T-helper 2 cell treated with Interferon-gamma antibody and Interleukin-4, amounts not matched to agents 5 μg/mL and 100 μg/mL, for 36 hours (primary cell): ENCODE results near the gene ATP1A4.

Experiments
- DNase-seq: peaks from one replicate; pipeline ENCODE4 v3.0.0; 2021; ENCODE audit warnings: low spot score
- H3K27ac Mint-ChIP-seq: one replicate; pipeline ENCODE4 v1.8.0; 2021; ENCODE audit warnings: mild to moderate bottlenecking, mixed read lengths
- H3K27me3 Mint-ChIP-seq: one replicate; pipeline ENCODE4 v1.8.0; 2021; ENCODE audit warnings: low read depth, mixed read lengths
- H3K36me3 Mint-ChIP-seq: one replicate; pipeline ENCODE4 v1.8.0; 2021; ENCODE audit warnings: low read depth, mixed read lengths
- H3K4me1 Mint-ChIP-seq: one replicate; pipeline ENCODE4 v1.8.0; 2021; ENCODE audit warnings: low read depth, mixed read lengths
- H3K4me3 Mint-ChIP-seq: one replicate; pipeline ENCODE4 v1.8.0; 2022; ENCODE audit warnings: mild to moderate bottlenecking, moderate library complexity, mixed read lengths
- H3K9me3 Mint-ChIP-seq: one replicate; pipeline ENCODE4 v1.8.0; 2021; ENCODE audit warnings: mixed read lengths

The ATP1A4 gene

GRCh38 chr1:160144921-160145320, 6.5 kb upstream of the ATP1A4 start:
- DNase-seq, result no peak
- peaks cover 20% of the 10 kb centered on the region for H3K27me3 Mint-ChIP-seq
- no peaks in the 10 kb centered on the region for H3K9me3 Mint-ChIP-seq
- H3K4me3 Mint-ChIP-seq, result no peak overlapping the region
- H3K4me1 Mint-ChIP-seq, result no peaks in the 10 kb centered on the region
- H3K36me3 Mint-ChIP-seq, result no peaks in the 10 kb centered on the region
- no peak overlapping the region for H3K27ac Mint-ChIP-seq

GRCh38 chr1:160146107-160146506, 5.3 kb upstream of the ATP1A4 start:
- no peak for DNase-seq
- Mint-ChIP-seq H3K27me3 (peaks cover 17% of the 10 kb centered on the region), H3K27ac (no peak overlapping the region), H3K9me3 (no peaks in the 10 kb centered on the region), H3K36me3 (no peaks in the 10 kb centered on the region), H3K4me3 (no peak overlapping the region), H3K4me1 (no peaks in the 10 kb centered on the region)

GRCh38 chr1:160148121-160148520, 3.3 kb upstream of the ATP1A4 start:
- Mint-ChIP-seq H3K36me3 (no peaks in the 10 kb centered on the region), H3K4me1 (no peaks in the 10 kb centered on the region), H3K27ac (no peak overlapping the region), H3K4me3 (no peak overlapping the region), H3K27me3 (peaks cover 15% of the 10 kb centered on the region), H3K9me3 (no peaks in the 10 kb centered on the region)
- DNase-seq, result no peak

GRCh38 chr1:160149233-160149632, 2.2 kb upstream of the ATP1A4 start:
- DNase-seq, result no peak
- peaks cover 9% of the 10 kb centered on the region for H3K27me3 Mint-ChIP-seq
- no peak overlapping the region for H3K27ac Mint-ChIP-seq
- H3K4me3 Mint-ChIP-seq, result no peak overlapping the region
- no peaks in the 10 kb centered on the region for H3K4me1 Mint-ChIP-seq
- no peaks in the 10 kb centered on the region for H3K9me3 Mint-ChIP-seq
- H3K36me3 Mint-ChIP-seq, result no peaks in the 10 kb centered on the region

- Mint-ChIP-seq H3K4me3 (no peak overlapping the region), H3K27me3 (peaks cover 9% of the 10 kb centered on the region), H3K36me3 (no peaks in the 10 kb centered on the region), H3K4me1 (no peaks in the 10 kb centered on the region), H3K9me3 (no peaks in the 10 kb centered on the region), H3K27ac (no peak overlapping the region)
- no peak for DNase-seq
These were observed 1.7 kb upstream of the ATP1A4 start for GRCh38 chr1:160149716-160150115.

- H3K9me3 Mint-ChIP-seq, result no peaks in the 10 kb centered on the region
- no peaks in the 10 kb centered on the region for H3K36me3 Mint-ChIP-seq
- no peak for DNase-seq
- H3K4me1 Mint-ChIP-seq, result no peaks in the 10 kb centered on the region
- no peak overlapping the region for H3K27ac Mint-ChIP-seq
- H3K27me3 Mint-ChIP-seq, result peaks cover 4% of the 10 kb centered on the region
- no peak overlapping the region for H3K4me3 Mint-ChIP-seq
These were observed 3.4 kb downstream of the ATP1A4 start for GRCh38 chr1:160154790-160155189.

GRCh38 chr1:160156361-160156760, 5.0 kb downstream of the ATP1A4 start:
- DNase-seq, result no peak
- no peaks in the 10 kb centered on the region for H3K4me1 Mint-ChIP-seq
- H3K27me3 Mint-ChIP-seq, result peaks cover 7% of the 10 kb centered on the region
- no peaks in the 10 kb centered on the region for H3K9me3 Mint-ChIP-seq
- no peak overlapping the region for H3K4me3 Mint-ChIP-seq
- H3K36me3 Mint-ChIP-seq, result no peaks in the 10 kb centered on the region
- no peak overlapping the region for H3K27ac Mint-ChIP-seq

- H3K27ac Mint-ChIP-seq, result no peak overlapping the region
- no peak for DNase-seq
- peaks cover 8% of the 10 kb centered on the region for H3K27me3 Mint-ChIP-seq
- H3K4me3 Mint-ChIP-seq, result no peak overlapping the region
- H3K4me1 Mint-ChIP-seq, result peaks cover 6% of the 10 kb centered on the region
- H3K36me3 Mint-ChIP-seq, result no peaks in the 10 kb centered on the region
- no peaks in the 10 kb centered on the region for H3K9me3 Mint-ChIP-seq
These were observed 5.8 kb downstream of the ATP1A4 start for GRCh38 chr1:160157174-160157573.

- no peak overlapping the region for H3K27ac Mint-ChIP-seq
- no peak for DNase-seq
- H3K4me1 Mint-ChIP-seq, result peaks cover 8% of the 10 kb centered on the region
- no peaks in the 10 kb centered on the region for H3K9me3 Mint-ChIP-seq
- H3K27me3 Mint-ChIP-seq, result peaks cover 8% of the 10 kb centered on the region
- H3K4me3 Mint-ChIP-seq, result no peak overlapping the region
- H3K36me3 Mint-ChIP-seq, result no peaks in the 10 kb centered on the region
These were observed 6.6 kb downstream of the ATP1A4 start for GRCh38 chr1:160158031-160158430.

GRCh38 chr1:160158534-160158933, 7.1 kb downstream of the ATP1A4 start:
- no peak for DNase-seq
- H3K4me1 Mint-ChIP-seq, result peaks cover 8% of the 10 kb centered on the region
- H3K27me3 Mint-ChIP-seq, result peaks cover 11% of the 10 kb centered on the region
- no peaks in the 10 kb centered on the region for H3K36me3 Mint-ChIP-seq
- H3K9me3 Mint-ChIP-seq, result no peaks in the 10 kb centered on the region
- no peak overlapping the region for H3K27ac Mint-ChIP-seq
- no peak overlapping the region for H3K4me3 Mint-ChIP-seq

- H3K36me3 Mint-ChIP-seq, result no peaks in the 10 kb centered on the region
- no peak for DNase-seq
- H3K4me3 Mint-ChIP-seq, result no peak overlapping the region
- H3K27ac Mint-ChIP-seq, result no peak overlapping the region
- peaks cover 8% of the 10 kb centered on the region for H3K4me1 Mint-ChIP-seq
- peaks cover 12% of the 10 kb centered on the region for H3K27me3 Mint-ChIP-seq
- H3K9me3 Mint-ChIP-seq, result no peaks in the 10 kb centered on the region
These were observed 8.4 kb downstream of the ATP1A4 start for GRCh38 chr1:160159846-160160245.

GRCh38 chr1:160161965-160162705, 10.7 kb downstream of the ATP1A4 start:
- Mint-ChIP-seq H3K36me3 (no peaks in the 10 kb centered on the region), H3K4me3 (no peak overlapping the region), H3K27ac (no peak overlapping the region), H3K27me3 (peaks cover 20% of the 10 kb centered on the region), H3K4me1 (peaks cover 13% of the 10 kb centered on the region), H3K9me3 (no peaks in the 10 kb centered on the region)
- no peak for DNase-seq

GRCh38 chr1:160162931-160163330, 11.5 kb downstream of the ATP1A4 start:
- Mint-ChIP-seq H3K36me3 (no peaks in the 10 kb centered on the region), H3K4me1 (peaks cover 13% of the 10 kb centered on the region), H3K4me3 (no peak overlapping the region), H3K9me3 (no peaks in the 10 kb centered on the region), H3K27me3 (peaks cover 18% of the 10 kb centered on the region), H3K27ac (no peak overlapping the region)
- no peak for DNase-seq

GRCh38 chr1:160163615-160164014, 12.2 kb downstream of the ATP1A4 start:
- H3K9me3 Mint-ChIP-seq, result no peaks in the 10 kb centered on the region
- peaks cover 18% of the 10 kb centered on the region for H3K27me3 Mint-ChIP-seq
- H3K4me3 Mint-ChIP-seq, result no peak overlapping the region
- no peaks in the 10 kb centered on the region for H3K36me3 Mint-ChIP-seq
- DNase-seq, result no peak
- peaks cover 13% of the 10 kb centered on the region for H3K4me1 Mint-ChIP-seq
- H3K27ac Mint-ChIP-seq, result no peak overlapping the region

GRCh38 chr1:160164121-160164520, 12.7 kb downstream of the ATP1A4 start:
- no peaks in the 10 kb centered on the region for H3K9me3 Mint-ChIP-seq
- no peaks in the 10 kb centered on the region for H3K36me3 Mint-ChIP-seq
- DNase-seq, result no peak
- peaks cover 18% of the 10 kb centered on the region for H3K27me3 Mint-ChIP-seq
- peaks cover 14% of the 10 kb centered on the region for H3K4me1 Mint-ChIP-seq
- H3K27ac Mint-ChIP-seq, result no peak overlapping the region
- H3K4me3 Mint-ChIP-seq, result no peak overlapping the region
